HEK293T (cell line): ENCODE measurements around the gene DOHH.

ENCODE experiments used
- ARNT ChIP-seq: fragments of 450-650 bp; IDR thresholded peaks from 2 replicates; pipeline ENCODE4 v1.6.1; 2017; ENCODE audit warnings: mild to moderate bottlenecking
- ELF4 ChIP-seq: fragments of 450-650 bp; IDR thresholded peaks from 2 replicates; pipeline ENCODE4 v1.6.1; 2017; ENCODE audit warnings: antibody characterized with exemption
- FOXM1 ChIP-seq: fragments of 450-650 bp; IDR thresholded peaks from 2 replicates; pipeline ENCODE4 v1.6.1; 2017; ENCODE audit warnings: mild to moderate bottlenecking, borderline replicate concordance
- HDGF ChIP-seq: fragments of 450-650 bp; IDR thresholded peaks from 2 replicates; pipeline ENCODE4 v1.6.1; 2017; ENCODE audit warnings: antibody characterized with exemption, borderline replicate concordance
- L3MBTL2 ChIP-seq: fragments of 450-650 bp; conservative IDR thresholded peaks from 2 replicates; pipeline ENCODE4 v1.6.1; 2016; ENCODE audit warnings: mild to moderate bottlenecking
- NFRKB ChIP-seq: fragments of 450-650 bp; IDR thresholded peaks from 2 replicates; pipeline ENCODE4 v1.6.1; 2016; ENCODE audit warnings: mild to moderate bottlenecking, moderate library complexity
- PKNOX1 ChIP-seq: fragments of 450-650 bp; IDR thresholded peaks from 2 replicates; pipeline ENCODE4 v1.6.1; 2016
- SP1 ChIP-seq: fragments of 450-650 bp; IDR thresholded peaks from 2 replicates; pipeline ENCODE4 v1.6.1; 2017
- SUZ12 ChIP-seq: fragments of 450-650 bp; IDR thresholded peaks from 2 replicates; pipeline ENCODE4 v1.6.1; 2016; ENCODE audit warnings: mild to moderate bottlenecking
- TARDBP ChIP-seq: fragments of 450-650 bp; IDR thresholded peaks from 2 replicates; pipeline ENCODE4 v1.6.1; 2016
- ZNF384 ChIP-seq: fragments of 450-650 bp; IDR thresholded peaks from 2 replicates; pipeline ENCODE4 v1.6.1; 2016

GRCh38 chr19:3451451-3451866 lies 49.0 kb downstream of the DOHH start:
- TF ChIP-seq TARDBP (no peak), SP1 (no peak), FOXM1 (no peak), PKNOX1 (no peak), ELF4 (no peak), NFRKB (no peak), HDGF (no peak), SUZ12 (no peak), L3MBTL2 (no peak), ARNT (no peak), ZNF384 (no peak)
